HG03521 (cell line): ENCODE results near the gene CLPX.
"Not testable (repeated sequence)": the region's sequence is repeated elsewhere in the genome, so short reads cannot be mapped to it uniquely, and the experiment has no call there.

Experiments used
- ATAC-seq: cut with Tn5 transposase; IDR thresholded peaks from one replicate; pipeline ENCODE4 v1.9.1; 2021; ENCODE audit warnings: mild to moderate bottlenecking, moderate library complexity; ENCODE audit not compliant: unreplicated experiment

The CLPX gene

GRCh38 chr15:65184868-65185717 lies at the start of gene CLPX:
TSS of gene CLPX (minus strand) at chr15:65185342. CDS start at chr15:65185153, 189 bp downstream.
- ATAC-seq, result peak; percentile 76

DNA sequence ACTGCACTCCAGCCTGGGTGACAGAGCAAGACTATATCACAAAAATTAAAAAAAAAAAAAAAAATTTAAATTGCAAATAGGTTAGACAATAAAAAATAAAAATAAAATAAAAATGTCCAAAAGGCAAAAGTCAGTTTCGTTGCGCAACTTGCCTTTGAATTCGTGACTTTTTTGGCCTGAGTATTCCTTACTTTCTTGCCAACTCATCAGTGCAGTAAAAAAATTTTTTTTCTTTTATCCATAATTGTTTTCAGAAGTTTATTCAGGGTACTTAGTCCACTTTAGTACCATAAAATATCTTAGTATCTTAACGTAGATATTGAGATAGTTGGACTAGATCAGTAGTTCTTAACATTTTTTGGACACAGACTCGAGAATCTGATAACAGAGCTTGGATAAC lies 48.6 kb upstream of the CLPX start:
- no peak for ATAC-seq

DNA sequence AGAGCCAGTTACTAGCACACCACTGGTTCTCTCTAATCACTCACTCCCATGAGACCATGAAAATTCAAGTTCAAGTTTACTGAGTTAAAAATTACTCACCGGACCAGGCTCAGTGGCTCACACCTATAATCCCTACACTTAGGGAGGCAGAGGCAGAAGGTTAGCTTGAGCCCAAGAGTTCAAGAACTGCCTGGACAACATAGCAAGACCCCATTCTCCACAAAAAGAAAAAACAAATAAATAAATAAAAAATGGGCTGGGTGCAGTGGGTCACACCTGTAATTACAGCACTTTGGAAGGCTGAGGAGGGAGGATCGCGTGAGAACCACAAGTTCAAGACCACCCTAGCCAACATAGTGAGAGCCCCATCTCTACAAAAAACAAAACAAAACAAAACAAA lies 47.4 kb upstream of the CLPX start:
- ATAC-seq, result no peak

- ATAC-seq, result no peak
These were observed 46.2 kb upstream of the CLPX start for GRCh38 chr15:65231306-65231705.

GRCh38 chr15:65226901-65227300 lies 41.8 kb upstream of the CLPX start:
- not testable (repeated sequence) for ATAC-seq

DNA sequence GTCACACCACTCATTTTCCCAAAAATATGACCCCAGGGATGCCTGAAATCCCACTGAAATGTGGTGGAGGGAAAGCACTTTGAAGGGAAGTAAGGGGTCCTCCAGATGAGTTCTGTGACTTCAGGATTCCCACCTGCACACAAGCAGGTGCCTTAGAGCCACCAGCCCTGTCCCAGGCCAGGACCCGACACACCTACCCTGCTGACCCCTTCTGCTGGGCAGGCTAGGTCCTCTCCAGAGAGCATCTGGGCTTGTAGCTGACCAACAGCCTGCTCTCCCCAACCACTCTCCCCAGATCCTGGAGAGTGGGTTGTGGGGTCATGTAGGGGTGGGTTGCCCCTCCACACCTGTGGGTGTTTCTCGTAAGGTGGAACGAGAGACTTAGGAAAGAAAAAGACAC lies 41.1 kb upstream of the CLPX start:
- no peak for ATAC-seq

DNA sequence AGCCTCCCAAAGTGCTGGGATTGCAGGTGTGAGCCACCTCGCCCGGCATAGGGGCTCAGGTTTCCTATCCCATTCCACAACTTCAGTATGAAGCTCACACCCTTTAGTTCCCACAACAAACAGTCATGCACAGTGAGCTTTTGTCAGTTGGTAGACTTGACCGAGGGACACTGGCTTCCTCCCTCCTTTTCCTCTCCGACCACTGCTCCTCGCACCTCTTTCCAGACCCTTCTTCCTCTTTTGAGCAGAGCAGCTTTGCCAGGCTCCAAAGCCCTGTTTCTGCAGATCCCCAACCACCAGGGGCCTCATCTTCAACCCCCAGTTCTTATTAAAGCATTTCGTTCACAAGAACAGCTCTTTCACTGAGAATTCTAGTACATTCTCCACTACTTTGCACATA lies 38.9 kb upstream of the CLPX start:
- no peak for ATAC-seq

DNA sequence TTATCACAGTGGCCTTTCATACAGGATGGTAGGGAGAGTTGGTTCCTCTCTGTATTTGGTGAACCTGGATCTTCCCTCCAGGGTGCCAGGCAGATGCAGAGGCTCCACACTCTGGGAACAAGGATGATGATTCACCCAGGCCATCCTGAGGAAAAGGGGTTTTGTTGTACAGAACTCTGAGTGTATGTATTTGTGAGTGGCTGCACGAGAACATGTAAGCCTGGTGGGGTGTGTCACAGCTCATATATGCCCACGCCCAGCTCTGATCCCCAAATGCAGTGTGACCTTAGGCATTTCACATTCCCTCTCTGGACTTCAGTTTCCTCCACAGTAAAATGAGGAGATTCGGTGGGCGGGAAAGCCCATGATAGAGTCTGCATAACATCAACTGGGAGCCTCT lies 37.7 kb upstream of the CLPX start:
- ATAC-seq, result no peak

DNA sequence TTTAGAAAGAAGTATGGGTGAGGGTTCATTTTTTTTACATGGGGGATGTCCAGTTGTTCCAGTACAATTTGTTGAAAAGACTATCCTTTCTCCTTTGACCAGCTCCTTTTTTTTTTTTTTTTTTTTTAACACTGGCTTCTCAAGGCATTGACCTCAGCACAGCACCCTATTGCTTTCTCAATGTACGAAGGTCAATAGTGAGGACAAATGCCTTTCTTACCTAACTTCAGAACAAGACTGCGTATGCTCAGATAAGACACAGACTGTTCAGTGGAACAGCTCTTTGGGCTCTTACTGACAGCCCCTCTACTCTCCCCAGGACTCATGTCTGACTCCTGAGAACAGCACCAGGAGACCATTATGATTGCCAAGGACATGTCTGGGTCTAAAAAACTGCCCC lies 36.6 kb upstream of the CLPX start:
- no peak for ATAC-seq

GRCh38 chr15:65219137-65219536 lies 34.0 kb upstream of the CLPX start:
- no peak for ATAC-seq

- ATAC-seq, result no peak
These were observed 32.7 kb upstream of the CLPX start for GRCh38 chr15:65217526-65218482.

GRCh38 chr15:65215496-65215895 lies 30.4 kb upstream of the CLPX start:
- no peak for ATAC-seq

DNA sequence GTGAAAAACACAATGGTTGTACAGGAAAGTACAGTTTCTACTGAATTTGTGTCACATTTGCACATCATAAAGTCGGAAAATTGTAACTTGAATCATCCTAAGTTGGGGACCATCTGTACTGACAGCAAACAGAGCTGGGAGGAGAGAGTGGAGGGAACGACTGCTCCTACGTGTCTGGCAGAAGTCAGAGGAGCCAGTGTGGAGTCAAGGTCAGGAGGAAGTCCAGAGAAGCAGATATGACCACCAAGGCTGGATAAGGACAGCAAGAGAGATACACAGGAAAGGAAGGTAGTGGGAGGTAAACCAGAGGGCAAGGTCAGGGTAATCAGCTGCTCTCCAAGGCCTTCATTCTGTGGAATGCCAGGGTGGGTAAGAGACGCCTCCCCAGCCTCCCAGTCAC lies 28.9 kb upstream of the CLPX start:
- no peak for ATAC-seq

- no peak for ATAC-seq
These were observed 28.1 kb upstream of the CLPX start for GRCh38 chr15:65213241-65213640.

DNA sequence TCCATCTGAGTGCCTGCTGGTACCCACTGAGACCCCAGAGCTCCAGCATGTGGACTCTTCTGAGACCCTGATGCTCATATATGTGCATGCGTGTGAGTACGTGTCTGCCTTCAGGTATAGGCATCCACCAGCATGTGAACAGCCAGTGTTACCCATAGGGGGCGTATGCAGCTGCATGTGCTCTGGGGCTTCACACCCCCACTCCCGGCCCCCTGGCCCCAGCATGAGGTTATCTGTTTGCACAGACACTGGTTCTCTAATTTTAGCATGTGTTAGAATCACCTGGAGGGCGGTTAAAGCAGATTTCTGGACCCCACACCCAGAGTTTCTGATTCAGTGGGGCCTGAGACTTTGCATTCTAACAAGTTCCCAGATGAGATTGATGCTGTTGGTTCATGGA lies 27.0 kb upstream of the CLPX start:
- ATAC-seq, result no peak

DNA sequence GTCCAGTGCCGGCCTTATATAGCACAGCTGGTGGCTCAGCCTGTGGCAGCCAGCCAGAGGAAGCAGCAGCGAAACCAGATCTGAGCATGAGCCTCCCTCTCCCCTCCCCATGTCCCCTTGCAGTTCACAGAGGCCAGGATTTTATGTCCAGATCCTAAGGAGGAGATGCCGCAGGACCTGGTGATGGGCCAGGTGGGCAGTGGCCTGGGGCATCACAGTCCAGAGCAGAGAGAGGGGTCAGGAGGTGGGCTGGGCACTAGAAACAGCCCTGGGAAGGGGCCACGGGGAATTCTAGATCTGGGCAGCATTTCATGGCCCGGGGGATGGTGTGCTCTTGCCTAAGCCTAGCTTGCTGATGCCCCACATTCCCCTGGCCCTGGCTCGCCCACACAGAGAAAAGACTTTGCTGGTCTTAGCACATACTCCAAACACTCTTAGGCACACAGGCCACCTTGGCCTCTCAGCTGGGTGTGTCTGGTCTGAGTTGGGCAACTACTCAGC lies 26.4 kb upstream of the CLPX start:
- ATAC-seq, result no peak

DNA sequence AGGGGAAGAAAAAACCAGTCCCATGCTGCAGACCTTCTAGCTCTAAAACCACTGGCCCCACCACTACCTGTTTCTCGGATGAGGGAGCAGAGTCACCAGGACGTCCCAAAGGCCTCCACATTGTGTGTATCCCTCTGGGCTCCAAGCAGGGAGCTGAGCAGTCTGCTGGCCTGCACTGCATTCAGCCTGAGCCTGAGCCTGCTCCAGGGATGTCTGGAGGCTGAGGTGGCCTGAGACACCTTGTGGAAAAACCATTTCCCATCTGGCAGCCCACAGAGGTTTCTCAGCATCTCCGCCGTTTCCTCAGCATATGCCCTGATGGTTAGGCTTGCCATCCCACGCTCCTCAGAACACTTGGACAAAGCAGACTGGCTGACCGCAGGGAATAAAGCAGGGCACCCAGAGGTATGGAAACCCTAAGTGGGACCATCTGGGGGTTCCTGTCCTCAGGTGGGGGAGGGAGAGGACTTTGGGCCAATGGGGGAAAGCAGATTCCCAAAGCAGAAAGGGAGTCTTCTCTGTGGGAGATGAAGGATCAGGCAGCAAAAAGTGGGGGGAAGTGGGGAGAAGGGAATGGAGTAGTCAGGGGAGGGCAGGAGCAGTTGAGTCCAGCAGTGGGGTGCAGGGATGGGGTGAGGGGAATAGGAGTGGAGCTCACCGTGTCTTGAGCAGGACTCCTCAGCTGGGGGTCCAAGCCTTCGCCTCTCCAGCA lies 25.8 kb upstream of the CLPX start, which contains the start of gene CILP:
CILP (minus strand) TSS at position 704 of the 712 bp plus-strand sequence. CDS start 1,718 bp downstream, outside the sequence.
- no peak for ATAC-seq

DNA sequence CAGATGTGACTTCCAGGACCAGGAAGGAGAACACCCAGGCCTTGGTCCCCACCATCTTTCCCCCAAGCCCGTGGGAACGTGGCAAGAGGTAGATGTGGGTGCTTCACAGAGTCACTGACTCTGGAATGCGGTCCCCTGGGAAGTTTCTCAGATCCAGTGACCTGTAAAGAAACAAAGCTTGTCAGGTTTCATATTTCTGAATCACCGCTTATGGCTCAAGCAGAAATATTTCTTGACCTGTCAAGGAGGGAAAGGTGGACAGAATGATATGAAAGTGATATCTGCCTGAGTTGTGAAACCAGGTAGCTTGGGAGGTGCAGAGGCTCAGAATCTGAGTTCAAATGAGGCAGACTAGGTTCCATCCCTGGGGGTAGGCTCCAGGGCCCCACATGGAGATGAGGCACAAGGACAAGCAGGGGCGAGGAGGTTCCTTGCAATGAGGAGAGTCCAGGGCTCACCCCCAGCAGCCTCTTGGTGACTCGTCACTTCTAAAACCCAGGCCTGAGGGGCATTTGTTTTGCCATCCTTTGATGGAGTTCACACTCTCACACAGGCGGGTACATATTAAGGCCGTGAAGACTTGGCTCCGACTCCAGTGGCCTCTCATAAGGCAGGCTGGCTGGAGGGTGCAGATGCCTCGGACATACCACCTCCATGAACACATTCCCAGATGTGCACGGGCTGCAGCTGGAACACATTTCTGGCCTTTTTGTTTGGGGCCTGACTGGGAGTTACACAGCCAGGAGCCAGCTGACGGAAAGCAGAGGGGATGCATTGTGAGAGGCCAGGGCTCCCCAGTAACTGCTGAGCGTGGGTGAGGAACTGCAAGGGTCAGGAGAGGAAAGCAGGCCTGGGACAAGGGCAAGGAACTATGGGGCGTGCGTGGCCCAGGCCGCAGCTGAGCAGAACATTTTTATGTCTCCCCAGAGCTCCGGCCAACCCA lies 24.8 kb upstream of the CLPX start:
- no peak for ATAC-seq

- ATAC-seq, result no peak
These were observed 23.5 kb upstream of the CLPX start for GRCh38 chr15:65208647-65209046.
